ENCODE measurements around the gene MTA3.

The MTA3 gene

DNA sequence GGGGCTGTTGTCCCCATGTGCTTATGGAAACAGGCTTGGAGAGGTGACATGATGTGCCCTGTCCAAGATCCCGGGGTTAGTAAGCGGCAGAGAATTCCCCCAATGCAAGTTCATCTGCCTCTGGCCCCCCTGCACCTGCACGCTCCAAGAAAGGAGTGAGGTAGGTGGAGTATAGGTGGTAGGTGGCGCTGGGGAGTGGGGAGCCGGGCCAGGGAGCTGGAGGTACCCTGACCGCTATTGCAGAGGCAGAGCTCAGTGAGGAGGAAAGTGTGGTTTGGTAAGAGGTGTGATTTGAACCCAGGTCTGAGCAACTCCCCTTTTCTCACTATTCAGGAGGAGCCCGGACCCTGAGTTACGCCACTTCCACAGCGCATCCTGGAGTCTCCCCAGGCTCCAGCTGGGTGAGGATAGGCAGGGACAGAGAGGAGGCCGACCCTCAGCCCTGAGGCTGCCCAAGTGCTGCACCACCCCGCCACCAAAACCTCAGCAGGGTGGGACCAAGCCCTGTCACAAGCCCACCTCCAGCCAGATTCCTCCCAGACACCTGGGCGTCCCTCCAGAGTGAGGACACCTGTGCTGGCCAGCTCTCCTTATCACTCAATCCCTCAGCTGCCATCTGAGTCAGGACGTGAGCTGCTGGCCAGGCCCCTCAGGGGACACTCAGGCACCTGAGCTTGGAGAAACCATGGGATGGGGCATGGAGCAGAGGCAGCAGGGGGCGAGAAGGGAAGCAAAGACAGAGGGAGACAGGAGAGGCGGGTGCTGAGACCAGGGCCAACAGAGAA lies 218.3 kb downstream of the MTA3 start:
- no peak for FAIRE-seq
- TF ChIP-seq POLR2A (IDR thresholded peaks at IDR 0.05; ENCODE audit: low read depth, low read length): no peak
- DNase-seq (ENCODE audit: insufficient read length, low spot score): no peak

- TF ChIP-seq POLR2A (IDR thresholded peaks at IDR 0.05; ENCODE audit: low read depth, low read length): no peak
- DNase-seq (ENCODE audit: insufficient read length, low spot score) (no peak), FAIRE-seq (no peak)
Measured at GRCh38 chr2:42787424-42787787, 219.0 kb downstream of the MTA3 start.

GRCh38 chr2:42787788-42788477 lies 219.5 kb downstream of the MTA3 start:
- no peak for DNase-seq (ENCODE audit: insufficient read length, low spot score)
- no peak for TF ChIP-seq POLR2A (IDR thresholded peaks at IDR 0.05; ENCODE audit: low read depth, low read length)
- no peak for FAIRE-seq

- DNase-seq (ENCODE audit: insufficient read length, low spot score) (no peak), FAIRE-seq (no peak)
- no peak for TF ChIP-seq POLR2A (IDR thresholded peaks at IDR 0.05; ENCODE audit: low read depth, low read length)
Measured at GRCh38 chr2:42788478-42788793, 220.0 kb downstream of the MTA3 start.

- DNase-seq (ENCODE audit: insufficient read length, low spot score) (no peak), FAIRE-seq (no peak)
- TF ChIP-seq POLR2A (IDR thresholded peaks at IDR 0.05; ENCODE audit: low read depth, low read length): no peak
Measured at GRCh38 chr2:42788882-42789281, 220.4 kb downstream of the MTA3 start.

- no peak for TF ChIP-seq POLR2A (IDR thresholded peaks at IDR 0.05; ENCODE audit: low read depth, low read length)
- no peak for DNase-seq (ENCODE audit: insufficient read length, low spot score)
- no peak for FAIRE-seq
Measured at GRCh38 chr2:42789751-42790150, 221.3 kb downstream of the MTA3 start.

DNA sequence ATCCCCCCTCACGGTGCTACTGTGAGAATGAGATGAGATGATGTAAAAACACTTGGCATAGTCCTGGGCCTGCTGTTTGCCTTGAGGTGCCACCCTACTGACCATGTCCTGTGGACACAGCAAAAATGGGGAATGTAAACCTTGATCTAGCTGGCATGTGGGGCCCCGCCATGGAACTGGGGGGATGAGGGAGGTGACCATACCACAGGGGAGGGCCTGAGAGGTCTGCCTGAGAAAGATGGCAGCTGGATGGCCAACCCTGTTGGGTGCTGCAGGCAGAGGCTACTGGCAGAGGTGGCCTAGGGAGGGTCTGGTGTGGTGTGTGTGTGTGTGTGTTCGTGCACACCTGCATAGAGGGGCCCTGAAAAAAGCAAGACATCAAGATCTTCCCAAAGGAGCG lies 223.2 kb downstream of the MTA3 start:
- DNase-seq (ENCODE audit: insufficient read length, low spot score) (no peak), FAIRE-seq (no peak)
- TF ChIP-seq POLR2A (IDR thresholded peaks at IDR 0.05; ENCODE audit: low read depth, low read length): no peak

DNA sequence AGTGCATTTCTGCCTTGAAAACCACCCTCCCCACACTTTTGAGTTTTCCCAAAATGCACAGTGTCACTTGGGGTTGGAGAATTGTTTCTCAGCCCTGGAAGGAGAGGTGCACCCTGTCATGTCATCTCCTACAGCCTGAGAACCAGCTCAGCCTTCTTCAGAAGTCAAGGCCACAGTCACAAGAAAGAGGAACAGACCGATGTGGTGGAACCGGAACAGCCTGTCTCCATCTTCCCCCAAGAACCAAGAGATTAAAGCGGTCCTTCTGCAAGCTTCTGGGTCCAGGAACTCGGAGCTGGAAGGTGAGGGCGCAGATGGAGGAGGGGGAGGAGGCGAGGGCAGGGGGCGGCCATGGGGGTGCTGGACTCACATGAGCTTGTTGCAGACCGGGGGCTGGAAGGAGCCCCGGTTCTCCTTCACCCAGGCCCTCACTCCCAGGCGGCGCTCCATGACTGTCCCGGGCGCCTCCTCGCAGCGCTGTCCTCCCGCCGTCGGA lies 223.7 kb downstream of the MTA3 start:
- DNase-seq (ENCODE audit: insufficient read length, low spot score) (no peak), FAIRE-seq (no peak)

GRCh38 chr2:42792583-42793333 lies 224.3 kb downstream of the MTA3 start, which contains the start of gene HAAO:
Gene HAAO, minus strand, starts transcription at chr2:42792583. Its CDS starts 47 bp downstream, at chr2:42792536.
- no peak for TF ChIP-seq POLR2A (IDR thresholded peaks at IDR 0.05; ENCODE audit: low read depth, low read length)
- DNase-seq (ENCODE audit: insufficient read length, low spot score) (no peak), FAIRE-seq (no peak)

More for the DNA sequence above, 223.7 kb downstream of the MTA3 start:
- no peak for TF ChIP-seq POLR2A (IDR thresholded peaks at IDR 0.05; ENCODE audit: low read depth, low read length)

- FAIRE-seq (no peak), DNase-seq (ENCODE audit: insufficient read length, low spot score) (no peak)
- no peak for TF ChIP-seq POLR2A (IDR thresholded peaks at IDR 0.05; ENCODE audit: low read depth, low read length)
Measured at GRCh38 chr2:42793334-42794270, 225.2 kb downstream of the MTA3 start.

DNA sequence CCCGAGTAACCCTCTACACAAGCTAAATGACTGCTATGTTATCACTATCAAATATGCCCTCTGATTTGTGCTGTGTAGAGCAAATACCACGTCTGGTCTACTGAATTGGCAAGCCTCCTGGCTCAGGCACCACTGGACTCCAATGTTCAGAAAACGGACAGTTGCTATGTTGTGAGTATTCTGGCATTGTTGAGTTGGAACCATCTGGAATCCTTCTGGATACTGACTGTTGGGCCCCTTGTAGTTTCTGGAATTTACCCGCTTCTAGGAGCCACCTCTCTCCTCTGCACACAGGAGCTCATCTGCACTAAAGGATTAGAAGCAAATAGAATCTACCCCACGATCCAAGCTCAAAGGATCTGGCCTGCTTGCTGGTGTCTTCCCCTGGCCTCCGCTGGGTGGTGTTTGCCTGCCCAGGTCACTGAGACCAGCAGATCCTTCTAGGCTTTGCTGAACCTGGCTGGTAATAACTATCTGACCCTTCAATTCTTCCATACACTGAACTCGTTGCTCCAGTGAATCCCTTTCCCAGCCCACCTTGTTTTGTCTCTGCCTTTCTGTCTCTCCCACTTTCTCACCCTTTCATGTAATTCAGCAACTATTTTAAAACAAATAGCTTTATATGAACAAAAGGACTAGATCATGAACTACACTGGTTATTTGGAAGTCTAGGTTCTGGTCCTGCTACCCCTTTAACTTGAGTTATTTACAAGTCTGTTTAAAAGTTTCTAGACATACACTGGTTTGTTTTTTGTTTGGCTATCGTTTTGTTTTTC lies 226.0 kb downstream of the MTA3 start:
- FAIRE-seq: no peak
- TF ChIP-seq POLR2A (IDR thresholded peaks at IDR 0.05; ENCODE audit: low read depth, low read length): no peak
- no peak for DNase-seq (ENCODE audit: insufficient read length, low spot score)

DNA sequence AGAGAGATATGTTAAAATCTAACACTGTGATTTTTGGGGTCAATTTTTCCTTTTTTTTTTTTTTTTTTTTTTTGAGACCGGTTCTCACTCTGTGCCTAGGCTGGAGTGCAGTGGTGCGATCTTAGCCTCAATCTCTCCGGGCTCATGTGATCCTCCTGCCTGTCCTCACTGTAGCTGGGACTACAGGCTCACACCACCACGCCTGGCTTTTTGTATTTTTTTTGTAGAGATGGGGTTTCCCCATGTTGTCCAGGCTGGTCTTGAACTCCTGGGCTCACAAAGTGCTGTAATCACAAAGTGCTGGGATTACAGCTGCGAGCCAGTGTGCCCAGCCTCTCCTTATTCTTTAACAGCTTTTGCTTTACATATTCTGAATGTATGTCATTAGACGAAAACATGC lies 226.8 kb downstream of the MTA3 start:
- TF ChIP-seq POLR2A (IDR thresholded peaks at IDR 0.05; ENCODE audit: low read depth, low read length): no peak
- FAIRE-seq (no peak), DNase-seq (ENCODE audit: insufficient read length, low spot score) (no peak)

Data from H54 (cell line).